ENCODE data around the gene SUPT7L. TPM values are rescaled to one million over a fixed set of nuclear protein-coding genes. Genes with fewer than 3 reads are reported as not detected.
"Not testable (repeated sequence)": the region's sequence is repeated elsewhere in the genome, so short reads cannot be mapped to it uniquely, and the experiment has no call there.

SUPT7L gene
- total and polyA plus RNA-seq, 4 donors, result 9.4 to 45.5 (median 28.6) TPM

- no peaks in the 10 kb centered on the region for H3K36me3 ChIP-seq (ENCODE audit: control insufficient read depth in 1 of 2, insufficient read depth in 2 of 2, low read length in 1 of 2)
- H3K4me1 ChIP-seq (ENCODE audit: control insufficient read depth in 1 of 2, insufficient read depth in 2 of 2, low read length in 2 of 2), result no peaks in the 10 kb centered on the region
- ATAC-seq (ENCODE audit: low FRiP score) (no peak), DNase-seq (no peak)
- no peaks in the 10 kb centered on the region for H3K27me3 ChIP-seq (ENCODE audit: control insufficient read depth in 1 of 2, insufficient read depth in 2 of 2, low read length in 1 of 2)
- no peaks in the 10 kb centered on the region for H3K9me3 ChIP-seq (ENCODE audit: control insufficient read depth, low read length)
- no peak overlapping the region for H3K4me3 ChIP-seq (ENCODE audit: low read length in 2 of 2)
- whole genome bisulfite sequencing, 2 donors, result 33 to 37% methylated on average over 5 of the region's 5 CpGs
- no peak overlapping the region for H3K27ac ChIP-seq (ENCODE audit: low read depth in 1 of 2, low read length in 2 of 2)
- intact Hi-C loops (cut with DNase I), result loop anchor here (5.0 to 10.0 kb wide), 3 partner anchors 253 to 751 kb away; no protein-coding TSS in a partner anchor
These were observed 38.3 kb upstream of the SUPT7L start for GRCh38 chr2:27701676-27702075.

DNA sequence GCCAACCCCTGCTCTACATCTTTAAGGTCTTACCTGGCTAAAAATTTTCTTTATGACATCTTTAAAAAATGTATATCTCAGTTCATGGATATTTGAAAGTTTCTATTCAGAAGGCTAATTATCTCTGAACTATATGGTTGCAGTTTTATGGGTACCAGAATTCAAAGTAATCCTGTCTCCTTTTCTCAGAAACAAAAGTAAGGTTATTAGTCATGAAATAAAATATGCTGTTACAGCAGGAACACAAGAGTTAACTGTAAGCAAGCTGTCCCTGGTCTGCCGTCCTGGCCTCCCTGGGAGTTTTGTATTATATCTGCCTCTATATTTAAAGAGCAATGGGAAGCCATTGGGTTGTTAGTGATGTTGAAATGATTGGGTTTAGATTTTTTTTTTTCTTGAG, 34.2 kb upstream of the SUPT7L start:
- Histone ChIP-seq H3K36me3 (ENCODE audit: control insufficient read depth in 1 of 2, insufficient read depth in 2 of 2, low read length in 1 of 2) (peaks cover 0 to 4% of the 10 kb centered on the region in 2 donors), H3K4me3 (ENCODE audit: low read length in 2 of 2) (no peak overlapping the region), H3K27me3 (ENCODE audit: control insufficient read depth in 1 of 2, insufficient read depth in 2 of 2, low read length in 1 of 2) (no peaks in the 10 kb centered on the region), H3K4me1 (ENCODE audit: control insufficient read depth in 1 of 2, insufficient read depth in 2 of 2, low read length in 2 of 2) (no peaks in the 10 kb centered on the region), H3K9me3 (ENCODE audit: control insufficient read depth, low read length) (no peaks in the 10 kb centered on the region), H3K27ac (ENCODE audit: low read depth in 1 of 2, low read length in 2 of 2) (no peak overlapping the region)
- WGBS, 2 donors, result 58 to 62% methylated on average over 1 of the region's 1 CpG
- no peak for DNase-seq
- ATAC-seq (ENCODE audit: low FRiP score), result no peak
- intact Hi-C loops (cut with DNase I), result no loop called here

- DNase-seq, result no peak
- no peaks in the 10 kb centered on the region for H3K4me1 ChIP-seq (ENCODE audit: control insufficient read depth in 1 of 2, insufficient read depth in 2 of 2, low read length in 2 of 2)
- ATAC-seq (ENCODE audit: low FRiP score), result no peak
- no peak overlapping the region for H3K27ac ChIP-seq (ENCODE audit: low read depth in 1 of 2, low read length in 2 of 2)
- H3K36me3 ChIP-seq (ENCODE audit: control insufficient read depth in 1 of 2, insufficient read depth in 2 of 2, low read length in 1 of 2), result peaks cover 4 to 8% of the 10 kb centered on the region in 2 donors
- intact Hi-C loops (cut with DNase I), result no loop called here
- H3K27me3 ChIP-seq (ENCODE audit: control insufficient read depth in 1 of 2, insufficient read depth in 2 of 2, low read length in 1 of 2), result no peaks in the 10 kb centered on the region
- H3K4me3 ChIP-seq (ENCODE audit: low read length in 2 of 2), result no peak overlapping the region
- H3K9me3 ChIP-seq (ENCODE audit: control insufficient read depth, low read length), result no peaks in the 10 kb centered on the region
These were observed 26.6 kb upstream of the SUPT7L start for GRCh38 chr2:27690052-27690451.

DNA sequence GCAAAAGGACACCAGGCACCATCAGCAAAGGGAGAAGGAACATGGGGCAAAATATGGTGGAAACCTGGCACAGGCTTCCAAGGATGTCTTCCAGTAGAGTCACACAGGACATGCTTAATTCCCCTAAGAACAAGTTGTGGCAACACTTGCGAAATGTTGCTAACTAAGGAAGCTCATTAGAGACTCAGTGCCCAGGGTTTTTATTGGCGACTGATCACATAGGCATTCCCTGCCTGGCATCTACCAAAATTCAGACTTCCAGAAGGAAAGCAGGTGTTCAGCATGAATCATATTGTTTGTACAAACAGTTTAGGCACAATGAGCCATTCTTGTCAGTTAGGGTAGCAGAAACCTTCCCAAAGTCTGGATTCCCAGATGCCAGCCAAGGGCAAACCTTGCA, 26.0 kb upstream of the SUPT7L start:
- H3K27me3 ChIP-seq (ENCODE audit: control insufficient read depth in 1 of 2, insufficient read depth in 2 of 2, low read length in 1 of 2), result no peaks in the 10 kb centered on the region
- no peak for ATAC-seq (ENCODE audit: low FRiP score)
- WGBS, 2 donors, result 94 to 96% methylated on average over 2 of the region's 2 CpGs

GRCh38 chr2:27687232-27687631, 23.8 kb upstream of the SUPT7L start:
- WGBS, 2 donors, result 96 to 100% methylated on average over 1 of the region's 1 CpG
- Histone ChIP-seq H3K4me1 (ENCODE audit: control insufficient read depth in 1 of 2, insufficient read depth in 2 of 2, low read length in 2 of 2) (peaks cover 0 to 2% of the 10 kb centered on the region in 2 donors), H3K36me3 (ENCODE audit: control insufficient read depth in 1 of 2, insufficient read depth in 2 of 2, low read length in 1 of 2) (peaks cover 4 to 8% of the 10 kb centered on the region in 2 donors), H3K9me3 (ENCODE audit: control insufficient read depth, low read length) (no peaks in the 10 kb centered on the region), H3K27ac (ENCODE audit: low read depth in 1 of 2, low read length in 2 of 2) (no peak overlapping the region), H3K27me3 (ENCODE audit: control insufficient read depth in 1 of 2, insufficient read depth in 2 of 2, low read length in 1 of 2) (no peaks in the 10 kb centered on the region), H3K4me3 (ENCODE audit: low read length in 2 of 2) (no peak overlapping the region)
- intact Hi-C loops (cut with DNase I), result no loop called here
- DNase-seq (no peak), ATAC-seq (ENCODE audit: low FRiP score) (no peak)

More for the DNA sequence above, 26.0 kb upstream of the SUPT7L start:
- intact Hi-C loops (cut with DNase I), result no loop called here
- H3K9me3 ChIP-seq (ENCODE audit: control insufficient read depth, low read length), result no peaks in the 10 kb centered on the region
- H3K27ac ChIP-seq (ENCODE audit: low read depth in 1 of 2, low read length in 2 of 2), result no peak overlapping the region
- H3K36me3 ChIP-seq (ENCODE audit: control insufficient read depth in 1 of 2, insufficient read depth in 2 of 2, low read length in 1 of 2), result peaks cover 4 to 8% of the 10 kb centered on the region in 2 donors
- H3K4me1 ChIP-seq (ENCODE audit: control insufficient read depth in 1 of 2, insufficient read depth in 2 of 2, low read length in 2 of 2), result no peaks in the 10 kb centered on the region
- no peak overlapping the region for H3K4me3 ChIP-seq (ENCODE audit: low read length in 2 of 2)
- DNase-seq, result no peak

DNA sequence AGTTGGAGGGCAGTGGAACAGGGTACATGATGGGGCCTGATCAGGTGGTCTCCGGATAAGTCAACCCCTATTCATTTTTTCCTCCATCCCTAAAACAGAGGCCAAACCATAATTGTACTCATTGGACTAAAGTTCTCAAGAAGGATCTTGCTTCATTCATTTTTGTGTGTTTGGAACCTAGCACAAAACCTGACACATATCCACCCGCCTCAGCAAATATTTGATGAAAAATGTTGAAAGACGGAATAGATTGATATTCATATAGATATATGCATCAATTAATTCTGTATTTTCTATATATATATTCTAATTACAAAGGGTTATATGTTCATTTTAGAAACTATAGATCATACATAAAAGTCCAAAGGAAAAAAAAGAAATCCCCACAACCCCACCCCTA, 22.2 kb upstream of the SUPT7L start:
- no peak for DNase-seq
- peaks cover 3 to 4% of the 10 kb centered on the region in 2 donors for H3K4me1 ChIP-seq (ENCODE audit: control insufficient read depth in 1 of 2, insufficient read depth in 2 of 2, low read length in 2 of 2)
- WGBS, 2 donors, result 94 to 96% methylated on average over 3 of the region's 3 CpGs
- peaks cover 4 to 8% of the 10 kb centered on the region in 2 donors for H3K36me3 ChIP-seq (ENCODE audit: control insufficient read depth in 1 of 2, insufficient read depth in 2 of 2, low read length in 1 of 2)
- H3K27ac ChIP-seq (ENCODE audit: low read depth in 1 of 2, low read length in 2 of 2), result no peak overlapping the region
- ATAC-seq (ENCODE audit: low FRiP score), result no peak
- intact Hi-C loops (cut with DNase I), result no loop called here
- H3K4me3 ChIP-seq (ENCODE audit: low read length in 2 of 2), result no peak overlapping the region
- no peaks in the 10 kb centered on the region for H3K9me3 ChIP-seq (ENCODE audit: control insufficient read depth, low read length)
- no peaks in the 10 kb centered on the region for H3K27me3 ChIP-seq (ENCODE audit: control insufficient read depth in 1 of 2, insufficient read depth in 2 of 2, low read length in 1 of 2)

DNA sequence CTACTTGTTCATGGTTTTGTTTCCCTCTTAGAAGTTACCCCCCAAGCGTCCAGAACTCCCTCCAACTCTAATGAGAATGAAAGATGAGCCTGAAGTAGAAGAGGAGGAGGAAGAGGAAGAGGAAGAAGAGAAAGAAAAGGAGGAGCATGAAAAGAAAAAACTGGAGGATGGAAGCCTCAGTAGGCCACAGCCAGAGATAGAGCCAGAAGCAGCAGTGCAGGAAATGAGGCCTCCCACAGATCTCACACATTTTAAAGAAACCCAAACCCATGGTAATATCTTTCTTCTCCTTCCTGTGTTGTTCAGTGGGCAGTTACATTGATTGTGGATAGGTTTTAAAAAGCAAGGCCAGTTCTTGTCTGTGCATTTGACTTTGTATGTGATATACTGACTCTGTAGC, 21.6 kb upstream of the SUPT7L start:
- H3K27me3 ChIP-seq (ENCODE audit: control insufficient read depth in 1 of 2, insufficient read depth in 2 of 2, low read length in 1 of 2); H3K9me3 ChIP-seq (ENCODE audit: control insufficient read depth, low read length); H3K36me3 ChIP-seq (ENCODE audit: control insufficient read depth in 1 of 2, insufficient read depth in 2 of 2, low read length in 1 of 2); ATAC-seq (ENCODE audit: low FRiP score); DNase-seq; H3K27ac ChIP-seq (ENCODE audit: low read depth in 1 of 2, low read length in 2 of 2); H3K4me3 ChIP-seq (ENCODE audit: low read length in 2 of 2); intact Hi-C loops (cut with DNase I); H3K4me1 ChIP-seq (ENCODE audit: control insufficient read depth in 1 of 2, insufficient read depth in 2 of 2, low read length in 2 of 2): not testable (repeated sequence)
- WGBS, 2 donors, result 88% methylated on average over 1 of the region's 1 CpG

GRCh38 chr2:27683390-27684071, 20.1 kb upstream of the SUPT7L start:
- Histone ChIP-seq H3K4me1 (ENCODE audit: control insufficient read depth in 1 of 2, insufficient read depth in 2 of 2, low read length in 2 of 2) (peaks cover 3 to 4% of the 10 kb centered on the region in 2 donors), H3K27me3 (ENCODE audit: control insufficient read depth in 1 of 2, insufficient read depth in 2 of 2, low read length in 1 of 2) (no peaks in the 10 kb centered on the region), H3K4me3 (ENCODE audit: low read length in 2 of 2) (no peak overlapping the region), H3K27ac (ENCODE audit: low read depth in 1 of 2, low read length in 2 of 2) (peak overlapping the region in 1 of 2 donors; percentile 76), H3K36me3 (ENCODE audit: control insufficient read depth in 1 of 2, insufficient read depth in 2 of 2, low read length in 1 of 2) (peaks cover 3 to 4% of the 10 kb centered on the region in 2 donors), H3K9me3 (ENCODE audit: control insufficient read depth, low read length) (no peaks in the 10 kb centered on the region)
- 53 to 54% methylated on average over 9 of the region's 9 CpGs for WGBS, 2 donors
- DNase-seq (peak; percentile 63 to 84), ATAC-seq (ENCODE audit: low FRiP score) (peak; percentile 70)
- intact Hi-C loops (cut with DNase I), result no loop called here

DNA sequence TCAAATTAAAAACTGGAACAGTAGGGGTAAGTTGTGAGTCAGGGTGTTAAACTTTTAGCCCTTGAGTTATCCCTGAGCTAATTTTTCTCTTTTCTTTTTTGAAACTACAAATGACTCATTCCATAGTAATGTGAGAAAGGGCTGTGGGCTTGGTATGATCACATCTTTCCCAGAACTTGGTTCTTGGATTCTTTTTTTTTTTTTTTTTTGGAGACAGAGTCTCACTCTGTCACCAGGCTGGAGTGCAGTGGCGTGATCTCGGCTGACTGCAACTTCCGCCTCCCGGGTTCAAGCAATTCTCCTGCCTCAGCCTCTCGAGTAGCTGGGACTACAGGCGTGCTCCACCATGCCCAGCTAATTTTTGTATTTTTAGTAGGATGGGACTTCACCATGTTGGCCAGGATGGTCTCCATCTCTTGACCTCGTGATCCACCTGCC, 18.9 kb upstream of the SUPT7L start:
- 29 to 30% methylated on average over 7 of the region's 7 CpGs for WGBS, 2 donors
- H3K27ac ChIP-seq (ENCODE audit: low read depth in 1 of 2, low read length in 2 of 2), result peak overlapping the region; percentile 76 to 90

More for the DNA sequence above, 18.9 kb upstream of the SUPT7L start:
- H3K9me3 ChIP-seq (ENCODE audit: control insufficient read depth, low read length); H3K36me3 ChIP-seq (ENCODE audit: control insufficient read depth in 1 of 2, insufficient read depth in 2 of 2, low read length in 1 of 2); intact Hi-C loops (cut with DNase I); H3K4me1 ChIP-seq (ENCODE audit: control insufficient read depth in 1 of 2, insufficient read depth in 2 of 2, low read length in 2 of 2); H3K4me3 ChIP-seq (ENCODE audit: low read length in 2 of 2); DNase-seq; H3K27me3 ChIP-seq (ENCODE audit: control insufficient read depth in 1 of 2, insufficient read depth in 2 of 2, low read length in 1 of 2): not testable (repeated sequence)
- ATAC-seq (ENCODE audit: low FRiP score), result peak; percentile 72

Data from aorta (tissue), 5 donors.